HepG2 (cell line): ENCODE data around the gene QRICH2. TPM values are rescaled to one million over a fixed set of nuclear protein-coding genes. Genes with fewer than 3 reads are reported as not detected.

ENCODE experiments used
- JARID2 ChIP-seq: sonication (generic); formaldehyde crosslinking; IDR thresholded peaks from 2 replicates; pipeline ENCODE4 v1.8.1; 2023; ENCODE audit warnings: missing genetic modification reagents, inconsistent platforms; ENCODE audit not compliant: insufficient replicate concordance
- KDM5A ChIP-seq: fragments of 200-600 bp; sonication (generic); IDR thresholded peaks from 2 replicates; pipeline ENCODE4 v1.7.0; 2018; ENCODE audit warnings: antibody characterized with exemption, mild to moderate bottlenecking, low read length, borderline replicate concordance
- MAZ ChIP-seq, 2 experiments: sonication (generic) in 1 of 2; formaldehyde crosslinking in 1 of 2; IDR thresholded peaks; 2 replicates each; pipeline versions ENCODE4 v1.5.0 to v1.6.1; 2012 to 2020; ENCODE audit warnings: low read depth in 2 of 2, mild to moderate bottlenecking in 2 of 2, borderline replicate concordance in 1 of 2, improper control_type of control experiment in 1 of 2, low read length in 1 of 2, missing genetic modification reagents in 1 of 2, moderate library complexity in 1 of 2
- RBAK ChIP-seq: sonication (generic); formaldehyde crosslinking; IDR thresholded peaks from 2 replicates; pipeline ENCODE4 v1.5.1; 2020; ENCODE audit warnings: mild to moderate bottlenecking, missing genetic modification reagents
- XBP1 ChIP-seq: sonication (generic); formaldehyde crosslinking; IDR thresholded peaks from 2 replicates; pipeline ENCODE4 v1.5.0; 2020; ENCODE audit warnings: missing genetic modification reagents
- ZBTB42 ChIP-seq: sonication (generic); formaldehyde crosslinking; IDR thresholded peaks from 2 replicates; pipeline ENCODE4 v1.5.0; 2020; ENCODE audit warnings: mild to moderate bottlenecking, missing genetic modification reagents
- ZNF235 ChIP-seq: sonication (generic); formaldehyde crosslinking; IDR thresholded peaks from 2 replicates; pipeline ENCODE4 v1.8.1; 2023; ENCODE audit warnings: mild to moderate bottlenecking, missing genetic modification reagents, borderline replicate concordance
- ZNF382 ChIP-seq: sonication (generic); formaldehyde crosslinking; IDR thresholded peaks from 2 replicates; pipeline ENCODE4 v1.5.0; 2020; ENCODE audit warnings: missing genetic modification reagents, mild to moderate bottlenecking, borderline replicate concordance
- polyA plus RNA-seq, 8 experiments: library from polyadenylated mRNA; depleted of rRNA in 3 of 8; stranded (reverse) in 7 of 8; unstranded in 1 of 8; fragments of >200 nt; fragmentation: Illumina TruSeq in 4 of 8; extraction: Trizol in 4 of 8; gene quantifications; 2 replicates each; pipeline versions ENCODE4 v1.2.1 to v1.2.3, GENCODE V29; 2011 to 2016; ENCODE audit warnings: low read depth in 4 of 8, missing spikeins in 1 of 8, mixed read lengths in 1 of 8; ENCODE audit not compliant: insufficient read depth in 1 of 8
- total RNA-seq, 5 experiments: library from RNA; depleted of rRNA; stranded (reverse); fragments of >200 nt; fragmentation: Illumina TruSeq; extraction: Trizol; gene quantifications; 2 replicates each; pipeline ENCODE4 v1.2.3, GENCODE V29; 2016; ENCODE audit warnings: low read depth in 1 of 5
- TF ChIP-seq, protein P1 (sequence below): sonication (generic); formaldehyde crosslinking; IDR thresholded peaks from 2 replicates; pipeline ENCODE4 v1.4.0; 2020; ENCODE audit warnings: missing genetic modification reagents, borderline replicate concordance
- TF ChIP-seq, protein P2 (sequence below): sonication (generic); formaldehyde crosslinking; IDR thresholded peaks from 2 replicates; pipeline ENCODE4 v1.5.1; 2020; ENCODE audit warnings: missing genetic modification reagents, mild to moderate bottlenecking, borderline replicate concordance
- TF ChIP-seq, protein P3 (sequence below): sonication (generic); formaldehyde crosslinking; IDR thresholded peaks from 2 replicates; pipeline ENCODE4 v1.4.0; 2020; ENCODE audit warnings: mild to moderate bottlenecking, missing genetic modification reagents
- TF ChIP-seq, protein P4 (sequence below), 2 experiments: IDR thresholded peaks; 2 replicates each; pipeline ENCODE4 v1.6.1; 2011 to 2012; ENCODE audit warnings: low read length in 2 of 2, borderline replicate concordance in 1 of 2, low read depth in 1 of 2, mild to moderate bottlenecking in 1 of 2, moderate library complexity in 1 of 2
- TF ChIP-seq, protein P5 (sequence below): sonication (generic); formaldehyde crosslinking; IDR thresholded peaks from 2 replicates; pipeline ENCODE4 v1.8.1; 2022; ENCODE audit warnings: low read depth, mild to moderate bottlenecking, missing genetic modification reagents

QRICH2 gene
- total and polyA plus RNA-seq, 2 of the 13 experiments (the other 11 are each of a cell fraction or from before 2014, with no cell fraction given), result 3.7 to 5.7 TPM

DNA sequence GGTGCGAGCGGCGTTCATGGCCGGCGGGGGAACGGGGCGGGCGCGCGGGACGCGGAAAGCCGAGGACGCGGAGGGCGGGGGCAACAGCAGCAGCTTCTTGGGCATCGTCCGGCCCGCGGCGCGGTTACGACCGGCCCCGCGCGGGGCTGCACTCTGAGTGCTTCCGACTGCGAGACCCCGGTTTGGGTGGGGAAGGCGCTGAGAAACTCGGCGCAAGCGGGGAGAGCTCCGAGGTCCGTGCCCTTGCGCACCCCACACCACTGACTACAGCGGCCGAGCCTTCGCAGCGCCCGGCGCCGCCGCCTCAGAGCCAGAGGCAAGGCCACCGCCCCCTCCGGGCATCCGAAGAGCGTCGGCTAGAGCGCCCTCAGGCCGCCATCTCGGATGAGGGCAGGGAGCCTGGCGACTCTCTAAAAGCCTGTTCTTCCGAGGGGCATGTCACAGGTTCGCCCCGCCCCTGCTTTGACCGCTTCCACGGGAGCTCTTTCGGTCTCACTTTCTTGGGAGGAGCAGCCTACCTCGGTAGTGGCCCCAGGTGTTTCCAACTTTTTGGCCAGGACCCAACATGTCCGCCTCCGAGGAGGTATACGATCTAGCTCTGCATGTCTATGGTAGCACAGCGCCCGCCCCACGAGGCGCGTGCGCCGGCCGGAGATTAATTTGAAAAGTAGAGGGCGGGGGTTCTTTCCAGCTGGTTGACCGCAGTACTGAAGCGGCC is 45.7 kb upstream of the QRICH2 start, which contains the start of gene PRPSAP1 (continued):
- no peak for TF ChIP-seq JARID2 (CRISPR knock-in tag)
- TF ChIP-seq ZNF382 (CRISPR knock-in tag), result no peak
- TF ChIP-seq, protein P1, sequence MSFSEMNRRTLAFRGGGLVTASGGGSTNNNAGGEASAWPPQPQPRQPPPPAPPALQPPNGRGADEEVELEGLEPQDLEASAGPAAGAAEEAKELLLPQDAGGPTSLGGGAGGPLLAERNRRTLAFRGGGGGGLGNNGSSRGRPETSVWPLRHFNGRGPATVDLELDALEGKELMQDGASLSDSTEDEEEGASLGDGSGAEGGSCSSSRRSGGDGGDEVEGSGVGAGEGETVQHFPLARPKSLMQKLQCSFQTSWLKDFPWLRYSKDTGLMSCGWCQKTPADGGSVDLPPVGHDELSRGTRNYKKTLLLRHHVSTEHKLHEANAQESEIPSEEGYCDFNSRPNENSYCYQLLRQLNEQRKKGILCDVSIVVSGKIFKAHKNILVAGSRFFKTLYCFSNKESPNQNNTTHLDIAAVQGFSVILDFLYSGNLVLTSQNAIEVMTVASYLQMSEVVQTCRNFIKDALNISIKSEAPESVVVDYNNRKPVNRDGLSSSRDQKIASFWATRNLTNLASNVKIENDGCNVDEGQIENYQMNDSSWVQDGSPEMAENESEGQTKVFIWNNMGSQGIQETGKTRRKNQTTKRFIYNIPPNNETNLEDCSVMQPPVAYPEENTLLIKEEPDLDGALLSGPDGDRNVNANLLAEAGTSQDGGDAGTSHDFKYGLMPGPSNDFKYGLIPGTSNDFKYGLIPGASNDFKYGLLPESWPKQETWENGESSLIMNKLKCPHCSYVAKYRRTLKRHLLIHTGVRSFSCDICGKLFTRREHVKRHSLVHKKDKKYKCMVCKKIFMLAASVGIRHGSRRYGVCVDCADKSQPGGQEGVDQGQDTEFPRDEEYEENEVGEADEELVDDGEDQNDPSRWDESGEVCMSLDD (CRISPR knock-in tag), result peak; percentile 86; the same call in 1 of the 2 replicates
- TF ChIP-seq, protein P2, sequence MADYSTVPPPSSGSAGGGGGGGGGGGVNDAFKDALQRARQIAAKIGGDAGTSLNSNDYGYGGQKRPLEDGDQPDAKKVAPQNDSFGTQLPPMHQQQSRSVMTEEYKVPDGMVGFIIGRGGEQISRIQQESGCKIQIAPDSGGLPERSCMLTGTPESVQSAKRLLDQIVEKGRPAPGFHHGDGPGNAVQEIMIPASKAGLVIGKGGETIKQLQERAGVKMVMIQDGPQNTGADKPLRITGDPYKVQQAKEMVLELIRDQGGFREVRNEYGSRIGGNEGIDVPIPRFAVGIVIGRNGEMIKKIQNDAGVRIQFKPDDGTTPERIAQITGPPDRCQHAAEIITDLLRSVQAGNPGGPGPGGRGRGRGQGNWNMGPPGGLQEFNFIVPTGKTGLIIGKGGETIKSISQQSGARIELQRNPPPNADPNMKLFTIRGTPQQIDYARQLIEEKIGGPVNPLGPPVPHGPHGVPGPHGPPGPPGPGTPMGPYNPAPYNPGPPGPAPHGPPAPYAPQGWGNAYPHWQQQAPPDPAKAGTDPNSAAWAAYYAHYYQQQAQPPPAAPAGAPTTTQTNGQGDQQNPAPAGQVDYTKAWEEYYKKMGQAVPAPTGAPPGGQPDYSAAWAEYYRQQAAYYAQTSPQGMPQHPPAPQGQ (CRISPR knock-in tag), result peak; percentile 71; the same call in 1 of the 2 replicates
- peak; percentile 65 for TF ChIP-seq MAZ (IDR thresholded peaks at IDR 0.05; ENCODE audit: borderline replicate concordance, low read depth, low read length)
- peak; percentile 95 for TF ChIP-seq MAZ (CRISPR knock-in tag; IDR thresholded peaks at IDR 0.05; ENCODE audit: low read depth)
- peak; percentile 91 for TF ChIP-seq KDM5A
- TF ChIP-seq, protein P3, sequence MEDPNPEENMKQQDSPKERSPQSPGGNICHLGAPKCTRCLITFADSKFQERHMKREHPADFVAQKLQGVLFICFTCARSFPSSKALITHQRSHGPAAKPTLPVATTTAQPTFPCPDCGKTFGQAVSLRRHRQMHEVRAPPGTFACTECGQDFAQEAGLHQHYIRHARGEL (CRISPR knock-in tag), result peak; percentile 74; the same call in 1 of the 2 replicates
- TF ChIP-seq ZBTB42 (CRISPR knock-in tag), result peak; percentile 88; the same call in 1 of the 2 replicates
- peak; percentile 84; the same call in 1 of the 2 replicates for TF ChIP-seq XBP1
- peak; percentile 89; the same call in 1 of the 2 replicates for TF ChIP-seq ZNF235 (CRISPR knock-in tag)
- TF ChIP-seq, protein P4, sequence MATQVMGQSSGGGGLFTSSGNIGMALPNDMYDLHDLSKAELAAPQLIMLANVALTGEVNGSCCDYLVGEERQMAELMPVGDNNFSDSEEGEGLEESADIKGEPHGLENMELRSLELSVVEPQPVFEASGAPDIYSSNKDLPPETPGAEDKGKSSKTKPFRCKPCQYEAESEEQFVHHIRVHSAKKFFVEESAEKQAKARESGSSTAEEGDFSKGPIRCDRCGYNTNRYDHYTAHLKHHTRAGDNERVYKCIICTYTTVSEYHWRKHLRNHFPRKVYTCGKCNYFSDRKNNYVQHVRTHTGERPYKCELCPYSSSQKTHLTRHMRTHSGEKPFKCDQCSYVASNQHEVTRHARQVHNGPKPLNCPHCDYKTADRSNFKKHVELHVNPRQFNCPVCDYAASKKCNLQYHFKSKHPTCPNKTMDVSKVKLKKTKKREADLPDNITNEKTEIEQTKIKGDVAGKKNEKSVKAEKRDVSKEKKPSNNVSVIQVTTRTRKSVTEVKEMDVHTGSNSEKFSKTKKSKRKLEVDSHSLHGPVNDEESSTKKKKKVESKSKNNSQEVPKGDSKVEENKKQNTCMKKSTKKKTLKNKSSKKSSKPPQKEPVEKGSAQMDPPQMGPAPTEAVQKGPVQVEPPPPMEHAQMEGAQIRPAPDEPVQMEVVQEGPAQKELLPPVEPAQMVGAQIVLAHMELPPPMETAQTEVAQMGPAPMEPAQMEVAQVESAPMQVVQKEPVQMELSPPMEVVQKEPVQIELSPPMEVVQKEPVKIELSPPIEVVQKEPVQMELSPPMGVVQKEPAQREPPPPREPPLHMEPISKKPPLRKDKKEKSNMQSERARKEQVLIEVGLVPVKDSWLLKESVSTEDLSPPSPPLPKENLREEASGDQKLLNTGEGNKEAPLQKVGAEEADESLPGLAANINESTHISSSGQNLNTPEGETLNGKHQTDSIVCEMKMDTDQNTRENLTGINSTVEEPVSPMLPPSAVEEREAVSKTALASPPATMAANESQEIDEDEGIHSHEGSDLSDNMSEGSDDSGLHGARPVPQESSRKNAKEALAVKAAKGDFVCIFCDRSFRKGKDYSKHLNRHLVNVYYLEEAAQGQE (IDR thresholded peaks at IDR 0.05; ENCODE audit: borderline replicate concordance in 1 of 2, low read depth in 1 of 2, low read length in 2 of 2), result peak in 1 of 2 experiments; percentile 80; a peak in 1 of 4 replicates
- TF ChIP-seq RBAK (CRISPR knock-in tag), result no peak
- TF ChIP-seq, protein P5, sequence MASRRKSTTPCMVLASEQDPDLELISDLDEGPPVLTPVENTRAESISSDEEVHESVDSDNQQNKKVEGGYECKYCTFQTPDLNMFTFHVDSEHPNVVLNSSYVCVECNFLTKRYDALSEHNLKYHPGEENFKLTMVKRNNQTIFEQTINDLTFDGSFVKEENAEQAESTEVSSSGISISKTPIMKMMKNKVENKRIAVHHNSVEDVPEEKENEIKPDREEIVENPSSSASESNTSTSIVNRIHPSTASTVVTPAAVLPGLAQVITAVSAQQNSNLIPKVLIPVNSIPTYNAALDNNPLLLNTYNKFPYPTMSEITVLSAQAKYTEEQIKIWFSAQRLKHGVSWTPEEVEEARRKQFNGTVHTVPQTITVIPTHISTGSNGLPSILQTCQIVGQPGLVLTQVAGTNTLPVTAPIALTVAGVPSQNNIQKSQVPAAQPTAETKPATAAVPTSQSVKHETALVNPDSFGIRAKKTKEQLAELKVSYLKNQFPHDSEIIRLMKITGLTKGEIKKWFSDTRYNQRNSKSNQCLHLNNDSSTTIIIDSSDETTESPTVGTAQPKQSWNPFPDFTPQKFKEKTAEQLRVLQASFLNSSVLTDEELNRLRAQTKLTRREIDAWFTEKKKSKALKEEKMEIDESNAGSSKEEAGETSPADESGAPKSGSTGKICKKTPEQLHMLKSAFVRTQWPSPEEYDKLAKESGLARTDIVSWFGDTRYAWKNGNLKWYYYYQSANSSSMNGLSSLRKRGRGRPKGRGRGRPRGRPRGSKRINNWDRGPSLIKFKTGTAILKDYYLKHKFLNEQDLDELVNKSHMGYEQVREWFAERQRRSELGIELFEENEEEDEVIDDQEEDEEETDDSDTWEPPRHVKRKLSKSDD (CRISPR knock-in tag), result peak; percentile 96
